GM10248 (cell line): ENCODE results near the gene SH3RF3.

Experiments used
- CTCF ChIA-PET: fragments of 300-600 bp; sonication (Branson Sonifier 250); formaldehyde crosslinking; extraction: SDS; loops from one replicate; lab custom pipeline; 2021; ENCODE audit warnings: antibody characterized with exemption; lab: Yijun Ruan, JAX
- POLR2A ChIA-PET: fragments of 350-650 bp; sonication (Branson Sonifier 250); formaldehyde crosslinking; extraction: SDS; loops from one replicate; lab custom pipeline; 2020; ENCODE audit warnings: antibody characterized with exemption; lab: Yijun Ruan, JAX
- DNase-seq: peaks from one replicate; pipeline ENCODE4 v3.0.0; 2012; ENCODE audit errors: extremely low spot score
- CTCF ChIP-seq: IDR thresholded peaks from 2 replicates; pipeline ENCODE4 v1.5.1; 2012; ENCODE audit warnings: mild to moderate bottlenecking, low read depth; ENCODE audit errors: extremely low read depth, missing control alignments, control extremely low read depth

Gene SH3RF3

GRCh38 chr2:109232909-109233308 is 103.9 kb downstream of the SH3RF3 start:
- no peak for TF ChIP-seq CTCF
- ChIA-PET POLR2A (no interaction called here), CTCF (interaction anchor here (1.2 kb wide), 1 partner anchor 12 kb away, joined by 3 read pairs; no protein-coding TSS in a partner anchor)
- DNase-seq, result no peak

GRCh38 chr2:109233643-109234042 is 104.6 kb downstream of the SH3RF3 start:
- ChIA-PET CTCF (interaction anchor here (1.2 kb wide), 1 partner anchor 11 kb away, joined by 3 read pairs; no protein-coding TSS in a partner anchor), POLR2A (no interaction called here)
- no peak for TF ChIP-seq CTCF
- DNase-seq, result no peak

- DNase-seq, result no peak
- CTCF ChIA-PET, result no interaction called here
- TF ChIP-seq CTCF, result no peak
- POLR2A ChIA-PET, result no interaction called here
Observed at GRCh38 chr2:109234355-109234754, 105.3 kb downstream of the SH3RF3 start.

GRCh38 chr2:109236147-109236546 is 107.1 kb downstream of the SH3RF3 start:
- CTCF ChIA-PET, result no interaction called here

GRCh38 chr2:109237792-109238191 is 108.8 kb downstream of the SH3RF3 start:
- ChIA-PET CTCF (no interaction called here), POLR2A (no interaction called here)
- TF ChIP-seq CTCF, result no peak
- no peak for DNase-seq

More at GRCh38 chr2:109236147-109236546, 107.1 kb downstream of the SH3RF3 start:
- TF ChIP-seq CTCF, result no peak
- POLR2A ChIA-PET, result no interaction called here
- no peak for DNase-seq

- DNase-seq, result peak; percentile 31
- ChIA-PET POLR2A (no interaction called here), CTCF (no interaction called here)
- TF ChIP-seq CTCF, result no peak
Observed at GRCh38 chr2:109238580-109238979, 109.6 kb downstream of the SH3RF3 start.
